H1 (cell line): ENCODE measurements around the gene MIER2. TPM values are rescaled to one million over a fixed set of nuclear protein-coding genes. Genes with fewer than 3 reads are reported as not detected.

Source experiments
- CTCF ChIA-PET: fragments of 300-600 bp; sonication (Branson Sonifier 250); formaldehyde crosslinking; loops from one replicate; lab custom pipeline; 2021; ENCODE audit not compliant: partially characterized antibody; lab: Charles Lee
- POLR2A ChIA-PET: fragments of 300-600 bp; sonication (Branson Sonifier 250); formaldehyde crosslinking; loops from one replicate; lab custom pipeline; 2021; ENCODE audit warnings: inconsistent platforms; ENCODE audit not compliant: partially characterized antibody; lab: Charles Lee
- DNase-seq, 2 experiments: peaks; one replicate each; pipeline versions ENCODE4 v3.0.0 to v3.0.0-alpha.2; 2010 to 2022; ENCODE audit warnings: low spot score in 2 of 2, low read depth in 1 of 2, mixed read lengths in 1 of 2
- FAIRE-seq: peaks from 2 replicates; lab custom pipeline; 2011; peaks lifted over from hg19 to GRCh38; lab: Jason Lieb, UNC
- H2AFZ ChIP-seq: 2 replicates; pipeline ENCODE4 v1.8.1; 2012; ENCODE audit warnings: low read length, inconsistent platforms
- H2AK5ac ChIP-seq: 2 replicates; pipeline ENCODE4 v1.6.1; 2013; ENCODE audit warnings: low read depth, low read length
- H2BK120ac ChIP-seq: replicated peaks from 2 replicates; pipeline ENCODE3; 2013; ENCODE audit warnings: low read depth, low read length, inconsistent platforms
- H2BK12ac ChIP-seq: 2 replicates; pipeline ENCODE4 v1.6.1; 2013; ENCODE audit warnings: low read depth, low read length
- H2BK15ac ChIP-seq: 2 replicates; pipeline ENCODE4 v1.6.1; 2013; ENCODE audit warnings: low read length
- H2BK20ac ChIP-seq: 2 replicates; pipeline ENCODE4 v1.6.1; 2013; ENCODE audit warnings: low read length
- H2BK5ac ChIP-seq: 2 replicates; pipeline ENCODE4 v1.6.1; 2013; ENCODE audit warnings: low read depth, low read length
- H3K14ac ChIP-seq: 2 replicates; pipeline ENCODE4 v1.6.1; 2013; ENCODE audit warnings: inconsistent platforms; ENCODE audit not compliant: insufficient read length
- H3K18ac ChIP-seq: 2 replicates; pipeline ENCODE4 v1.6.1; 2013; ENCODE audit warnings: low read length; ENCODE audit errors: extremely low read depth
- H3K23ac ChIP-seq: 2 replicates; pipeline ENCODE4 v1.6.1; 2013; ENCODE audit warnings: inconsistent platforms; ENCODE audit not compliant: insufficient read length
- H3K23me2 ChIP-seq: 2 replicates; pipeline ENCODE4 v1.6.1; 2013; ENCODE audit warnings: low read depth, low read length
- H3K27ac ChIP-seq: 2 replicates; pipeline ENCODE4 v1.6.1; 2011; ENCODE audit warnings: low read depth, low read length, inconsistent platforms
- H3K27me3 ChIP-seq, 4 experiments: replicated peaks in 1 of 4; 1 replicate in 1 of 4; 2 replicates in 3 of 4; pipeline versions ENCODE4 v1.6.1 to v1.8.1; 2011 to 2013; ENCODE audit warnings: low read length in 3 of 4, mild to moderate bottlenecking in 3 of 4, inconsistent platforms in 2 of 4, mixed read lengths in 2 of 4, moderate library complexity in 1 of 4; ENCODE audit not compliant: control insufficient read depth in 3 of 4, insufficient read depth in 3 of 4; ENCODE audit errors: extremely low read depth in 1 of 4
- H3K36me3 ChIP-seq, 4 experiments: 2 replicates each; pipeline versions ENCODE4 v1.6.1 to v1.8.1; 2011 to 2013; ENCODE audit warnings: mild to moderate bottlenecking in 4 of 4, low read length in 3 of 4, moderate library complexity in 2 of 4, control low read depth in 1 of 4, inconsistent platforms in 1 of 4; ENCODE audit not compliant: insufficient read depth in 4 of 4, control insufficient read depth in 2 of 4
- H3K4ac ChIP-seq: replicated peaks from 2 replicates; pipeline ENCODE3; 2013; ENCODE audit warnings: low read length, low read depth, mixed read lengths, inconsistent platforms; ENCODE audit not compliant: insufficient read length
- H3K4me1 ChIP-seq, 4 experiments: replicated peaks in 1 of 4; 1 replicate in 1 of 4; 2 replicates in 3 of 4; pipeline versions ENCODE4 v1.6.1 to v1.8.1; 2011 to 2013; ENCODE audit warnings: low read length in 3 of 4, inconsistent platforms in 2 of 4, mixed read lengths in 1 of 4; ENCODE audit not compliant: insufficient read depth in 4 of 4, control insufficient read depth in 3 of 4
- H3K4me2 ChIP-seq, 2 experiments: 2 replicates each; pipeline versions ENCODE4 v1.6.1 to v1.8.1; 2011 to 2013; ENCODE audit warnings: low read depth in 2 of 2, low read length in 2 of 2, control low read depth in 1 of 2, inconsistent platforms in 1 of 2, mild to moderate bottlenecking in 1 of 2; ENCODE audit not compliant: insufficient read depth in 1 of 2
- H3K4me3 ChIP-seq, 4 experiments: fragments of 200-600, 300-600 bp in 1 of 4; sonication (generic), shearing (Covaris generic), sonication (Bioruptor Twin) in 1 of 4; 2 replicates each; pipeline versions ENCODE4 v1.5.1 to v1.8.1; 2011 to 2016; ENCODE audit warnings: low read length in 4 of 4, low read depth in 3 of 4, control low read depth in 2 of 4, inconsistent platforms in 2 of 4, mild to moderate bottlenecking in 2 of 4, mixed read lengths in 1 of 4, moderate library complexity in 1 of 4; ENCODE audit not compliant: insufficient read depth in 2 of 4; ENCODE audit errors: extremely low read depth in 1 of 4
- H3K56ac ChIP-seq: replicated peaks from 2 replicates; pipeline ENCODE3; 2013; ENCODE audit warnings: low read depth, mild to moderate bottlenecking, mixed read lengths, low read length, inconsistent platforms; ENCODE audit not compliant: insufficient read length
- H3K79me1 ChIP-seq: 2 replicates; pipeline ENCODE4 v1.6.1; 2013; ENCODE audit warnings: low read depth, low read length, control low read depth
- H3K79me2 ChIP-seq, 2 experiments: 2 replicates each; pipeline versions ENCODE4 v1.6.1 to v1.8.1; 2012 to 2013; ENCODE audit warnings: low read length in 2 of 2, mild to moderate bottlenecking in 2 of 2, inconsistent platforms in 1 of 2; ENCODE audit not compliant: insufficient read depth in 2 of 2, control insufficient read depth in 1 of 2
- H3K9ac ChIP-seq, 4 experiments: replicated peaks in 1 of 4; 1 replicate in 1 of 4; 2 replicates in 3 of 4; pipeline versions ENCODE4 v1.6.1 to v1.8.1; 2011 to 2013; ENCODE audit warnings: low read depth in 3 of 4, low read length in 3 of 4, control low read depth in 2 of 4, mild to moderate bottlenecking in 2 of 4, moderate library complexity in 2 of 4, inconsistent platforms in 1 of 4; ENCODE audit errors: extremely low read depth in 1 of 4
- H3K9me3 ChIP-seq, 2 experiments: 2 replicates each; pipeline versions ENCODE4 v1.6.1 to v1.8.1; 2012 to 2013; ENCODE audit warnings: mild to moderate bottlenecking in 2 of 2, moderate library complexity in 2 of 2, control low read depth in 1 of 2, inconsistent platforms in 1 of 2, low read depth in 1 of 2, low read length in 1 of 2, mixed read lengths in 1 of 2; ENCODE audit not compliant: insufficient read depth in 2 of 2
- H4K20me1 ChIP-seq, 2 experiments: replicated peaks in 1 of 2; 2 replicates each; pipeline versions ENCODE3 to v1.8.1; 2011 to 2013; ENCODE audit warnings: inconsistent platforms in 2 of 2, low read length in 2 of 2, mild to moderate bottlenecking in 1 of 2; ENCODE audit not compliant: insufficient read depth in 2 of 2, control insufficient read depth in 1 of 2
- H4K5ac ChIP-seq: 2 replicates; pipeline ENCODE4 v1.6.1; 2013; ENCODE audit warnings: low read length, low read depth, mixed read lengths, inconsistent platforms; ENCODE audit not compliant: insufficient read length
- H4K8ac ChIP-seq: 2 replicates; pipeline ENCODE4 v1.8.0; 2013; ENCODE audit warnings: mild to moderate bottlenecking, moderate library complexity, low read length, inconsistent platforms; ENCODE audit not compliant: insufficient read depth; ENCODE audit errors: extremely low read depth
- H4K91ac ChIP-seq: replicated peaks from 2 replicates; pipeline ENCODE3; 2013; ENCODE audit warnings: low read length, mixed read lengths, inconsistent platforms; ENCODE audit not compliant: insufficient read length
- JUND ChIP-seq: IDR thresholded peaks from 2 replicates; pipeline ENCODE4 v1.6.1; 2011; ENCODE audit warnings: mild to moderate bottlenecking, improper control_type of control experiment, low read length
- POLR2AphosphoS5 ChIP-seq: IDR thresholded peaks from 2 replicates; pipeline ENCODE4 v1.6.1; 2011; ENCODE audit warnings: low read depth, low read length
- RBBP5 ChIP-seq: IDR thresholded peaks from 2 replicates; pipeline ENCODE4 v1.7.1; 2012; ENCODE audit warnings: low read depth, mild to moderate bottlenecking, inconsistent platforms, low read length, moderate library complexity, borderline replicate concordance
- SP1 ChIP-seq: IDR thresholded peaks from 2 replicates; pipeline ENCODE4 v1.6.1; 2011; ENCODE audit warnings: low read depth, low read length
- TAF7 ChIP-seq: optimal IDR thresholded peaks from 2 replicates; pipeline ENCODE3; 2011; ENCODE audit warnings: low read depth, mild to moderate bottlenecking, inconsistent platforms, low read length, moderate library complexity, borderline replicate concordance
- USF2 ChIP-seq: IDR thresholded peaks from 2 replicates; pipeline ENCODE4 v1.6.1; 2011; ENCODE audit warnings: low read length, improper control_type of control experiment
- WGBS, 2 experiments: shearing (Covaris generic) in 1 of 2; methylation state at CpG; one replicate each; pipeline versions ENCODE4 v1.1.6 to v1.1.7; 2013 to 2015; ENCODE audit warnings: low lambda C conversion rate in 2 of 2, mixed read lengths in 2 of 2, inconsistent platforms in 1 of 2, low coverage in 1 of 2, missing lambda C conversion rate in 1 of 2; ENCODE audit not compliant: insufficient replicate concordance in 2 of 2, insufficient coverage in 1 of 2, insufficient read length in 1 of 2; ENCODE audit errors: extremely low coverage in 1 of 2, missing lambda C conversion rate in 1 of 2; 5-methylcytosine and 5-hydroxymethylcytosine counted together
- polyA plus RNA-seq, 7 experiments: library from polyadenylated mRNA; depleted of rRNA in 3 of 7; stranded (reverse) in 5 of 7; unstranded in 2 of 7; fragments of >200 nt in 5 of 7; fragments of 200-250 nt in 2 of 7; gene quantifications; 1 replicate in 5 of 7; 2 replicates in 1 of 7; 4 replicates in 1 of 7; pipeline versions ENCODE4 v1.2.1 to v1.2.3, GENCODE V29; 2011 to 2013; ENCODE audit warnings: missing spikeins in 2 of 7, mixed read lengths in 2 of 7
- total RNA-seq: library from RNA; stranded (reverse); fragmentation: NEBNext Ultra II Directional; extraction: Animal tissue kit (Norgen Biotek cat#: 25700); gene quantifications from 2 replicates; pipeline ENCODE4 v1.2.1, GENCODE V29; 2021

Gene MIER2
- total and polyA plus RNA-seq, 2 of the 8 experiments (the other 6 are each of a cell fraction or from before 2014, with no cell fraction given) = 30.3 to 48.3 TPM

GRCh38 chr19:336067-336614 is 8.5 kb downstream of the MIER2 start:
- Histone ChIP-seq H3K14ac (no peak overlapping the region), H2BK120ac (no peak overlapping the region), H3K79me1 (peaks cover 20% of the 10 kb centered on the region), H4K5ac (no peak overlapping the region), H3K9ac (no peak overlapping the region), H3K4me1 (no peaks in the 10 kb centered on the region; a peak in 1 of 7 replicates), H3K23ac (no peak overlapping the region), H2BK12ac (no peak overlapping the region), H3K79me2 (peaks cover 47 to 72% of the 10 kb centered on the region in 2 experiments), H3K56ac (no peak overlapping the region), H4K20me1 (peaks cover 20 to 39% of the 10 kb centered on the region in 2 experiments), H4K91ac (no peak overlapping the region), H3K4me3 (no peak overlapping the region), H3K27ac (no peak overlapping the region), H2AFZ (no peak overlapping the region), H3K18ac (no peak overlapping the region), H4K8ac (no peak overlapping the region; the same call in 1 of the 2 replicates), H3K4me2 (no peak overlapping the region), H2BK20ac (no peak overlapping the region), H2BK15ac (no peak overlapping the region), H3K9me3 (no peaks in the 10 kb centered on the region), H3K27me3 (no peaks in the 10 kb centered on the region), H3K36me3 (peaks cover 0 to 13% (median 6%) of the 10 kb centered on the region in 4 experiments; a peak in 4 of 8 replicates), H2AK5ac (no peak overlapping the region), H3K23me2 (no peaks in the 10 kb centered on the region), H3K4ac (no peak overlapping the region), H2BK5ac (peak overlapping the region; percentile 75; the same call in 1 of the 2 replicates)
- ChIA-PET POLR2A (interaction anchor here (1.1 to 1.5 kb wide), 2 partner anchors 22 to 46 kb away, joined by 3 to 4 read pairs; no protein-coding TSS in a partner anchor), CTCF (interaction anchor here (0.9 to 1.4 kb wide), 2 partner anchors 22 to 35 kb away, joined by 4 to 5 read pairs; no protein-coding TSS in a partner anchor)
- no peak for DNase-seq
- no peak for TF ChIP-seq POLR2AphosphoS5
- no peak for TF ChIP-seq TAF7
- TF ChIP-seq USF2 = no peak
- TF ChIP-seq SP1 = no peak
- TF ChIP-seq RBBP5 = no peak
- TF ChIP-seq JUND = no peak
- no peak for FAIRE-seq
- WGBS, 2 experiments = 89% methylated on average over 14 of the region's 20 CpGs; no CpG with 5 or more reads in 1 of the 2 experiments
